Astrocyte of the cerebellum (primary cell): ENCODE data around the gene STOX2.

Experiments
- DNase-seq: peaks from one replicate; pipeline ENCODE4 v3.0.0-alpha.2; 2011; ENCODE audit warnings: low read depth
- H3K4me3 ChIP-seq: 2 replicates; pipeline ENCODE4 v1.5.1; 2011; ENCODE audit warnings: mild to moderate bottlenecking, low read depth, low read length, moderate library complexity
- in situ Hi-C: cut with HindIII; loops from 2 replicates; pipeline ENCODE4 v1.10.0; 2017; ENCODE audit warnings: low sequenced_read_pairs
- TF ChIP-seq, protein P1 (sequence below): IDR thresholded peaks from 2 replicates; pipeline ENCODE4 v1.5.1; 2012; ENCODE audit warnings: low read length, low read depth, moderate library complexity, mild to moderate bottlenecking; ENCODE audit errors: missing control alignments

Gene STOX2

DNA sequence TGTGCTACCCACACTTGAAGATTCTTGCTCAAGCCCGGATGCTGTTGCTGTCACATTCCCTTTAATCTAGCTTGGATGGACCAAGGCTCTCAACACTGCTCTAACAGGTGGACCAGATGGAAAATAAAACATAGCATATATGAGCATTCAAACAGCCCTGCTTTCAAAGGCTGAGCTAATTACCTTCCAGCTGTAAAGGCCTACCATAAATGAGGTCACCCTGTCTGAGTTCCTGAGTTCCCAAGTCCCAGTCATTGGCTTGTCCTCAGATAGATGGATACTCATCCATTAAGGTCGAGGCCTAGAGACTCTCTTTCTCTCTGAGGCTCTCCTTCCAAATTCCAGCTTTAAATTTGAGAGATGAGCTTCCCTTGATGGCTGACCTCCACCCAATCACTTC, 147.5 kb downstream of the STOX2 start:
- TF ChIP-seq, protein P1, sequence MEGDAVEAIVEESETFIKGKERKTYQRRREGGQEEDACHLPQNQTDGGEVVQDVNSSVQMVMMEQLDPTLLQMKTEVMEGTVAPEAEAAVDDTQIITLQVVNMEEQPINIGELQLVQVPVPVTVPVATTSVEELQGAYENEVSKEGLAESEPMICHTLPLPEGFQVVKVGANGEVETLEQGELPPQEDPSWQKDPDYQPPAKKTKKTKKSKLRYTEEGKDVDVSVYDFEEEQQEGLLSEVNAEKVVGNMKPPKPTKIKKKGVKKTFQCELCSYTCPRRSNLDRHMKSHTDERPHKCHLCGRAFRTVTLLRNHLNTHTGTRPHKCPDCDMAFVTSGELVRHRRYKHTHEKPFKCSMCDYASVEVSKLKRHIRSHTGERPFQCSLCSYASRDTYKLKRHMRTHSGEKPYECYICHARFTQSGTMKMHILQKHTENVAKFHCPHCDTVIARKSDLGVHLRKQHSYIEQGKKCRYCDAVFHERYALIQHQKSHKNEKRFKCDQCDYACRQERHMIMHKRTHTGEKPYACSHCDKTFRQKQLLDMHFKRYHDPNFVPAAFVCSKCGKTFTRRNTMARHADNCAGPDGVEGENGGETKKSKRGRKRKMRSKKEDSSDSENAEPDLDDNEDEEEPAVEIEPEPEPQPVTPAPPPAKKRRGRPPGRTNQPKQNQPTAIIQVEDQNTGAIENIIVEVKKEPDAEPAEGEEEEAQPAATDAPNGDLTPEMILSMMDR = no peak
- no peak for DNase-seq
- H3K4me3 ChIP-seq = no peak overlapping the region
- in situ Hi-C loops = no loop called here

DNA sequence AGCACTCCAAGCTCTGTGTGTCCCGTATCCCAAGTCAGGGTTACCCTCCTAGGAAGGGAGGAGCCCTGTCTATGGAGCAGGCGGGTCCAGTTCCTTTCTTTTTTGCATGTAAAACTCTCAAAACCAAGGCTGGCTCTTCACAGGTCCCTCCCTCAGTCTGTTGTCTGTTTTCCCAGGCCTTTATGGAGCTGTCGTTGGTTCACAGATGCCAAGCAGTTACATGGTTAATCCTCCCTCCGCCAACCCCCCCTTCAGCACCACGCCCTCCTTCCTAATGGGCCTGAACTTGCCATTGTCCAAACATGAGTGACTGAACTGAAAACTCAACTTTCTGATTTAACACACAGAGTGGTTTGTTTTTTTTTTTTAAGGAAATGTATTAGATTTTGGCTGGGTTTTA, 148.3 kb downstream of the STOX2 start:
- TF ChIP-seq, protein P1 = no peak
- in situ Hi-C loops = no loop called here
- DNase-seq = no peak
- H3K4me3 ChIP-seq = no peak overlapping the region

DNA sequence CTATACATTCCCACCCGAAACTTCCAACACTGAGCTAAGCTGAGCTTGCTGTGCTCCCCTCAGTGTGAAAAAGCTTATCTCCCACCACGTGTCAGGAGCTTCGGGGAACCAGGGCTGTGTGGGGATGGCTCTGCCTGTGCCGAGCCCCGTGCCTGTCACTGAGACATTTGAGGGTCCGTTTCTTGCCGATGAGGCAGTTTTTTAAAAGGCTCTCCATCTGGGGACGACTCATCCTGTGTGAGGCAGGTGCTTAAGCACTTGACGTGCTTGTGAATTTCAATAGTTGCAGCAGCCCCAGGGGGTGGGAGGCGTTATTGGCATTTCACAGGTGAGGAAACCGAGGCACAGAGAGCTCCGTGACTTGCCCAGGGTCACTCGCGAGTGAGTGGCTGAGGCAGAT, 151.8 kb downstream of the STOX2 start:
- H3K4me3 ChIP-seq = no peak overlapping the region
- TF ChIP-seq, protein P1 = no peak
- no peak for DNase-seq
- in situ Hi-C loops = no loop called here

DNA sequence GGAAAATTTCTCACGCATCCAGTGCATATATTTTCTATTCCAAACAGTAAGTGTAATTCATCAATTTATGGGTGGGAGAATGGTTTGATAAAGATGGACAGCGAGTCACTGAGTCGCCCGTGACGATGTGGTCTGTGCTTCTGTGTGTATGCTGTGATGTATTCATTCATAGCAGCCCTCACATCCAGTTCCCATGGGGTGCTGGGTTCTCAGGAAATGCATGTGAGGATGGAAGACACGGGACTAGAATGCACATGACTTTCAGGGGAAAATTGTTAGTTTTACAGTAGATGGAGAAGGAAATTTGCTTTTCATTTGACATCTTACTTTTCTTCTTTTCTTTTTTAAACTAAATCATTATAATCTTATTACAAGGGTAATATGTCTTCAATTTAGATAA, 152.9 kb downstream of the STOX2 start:
- TF ChIP-seq, protein P1 = no peak
- in situ Hi-C loops = no loop called here
- no peak for DNase-seq
- no peak overlapping the region for H3K4me3 ChIP-seq

DNA sequence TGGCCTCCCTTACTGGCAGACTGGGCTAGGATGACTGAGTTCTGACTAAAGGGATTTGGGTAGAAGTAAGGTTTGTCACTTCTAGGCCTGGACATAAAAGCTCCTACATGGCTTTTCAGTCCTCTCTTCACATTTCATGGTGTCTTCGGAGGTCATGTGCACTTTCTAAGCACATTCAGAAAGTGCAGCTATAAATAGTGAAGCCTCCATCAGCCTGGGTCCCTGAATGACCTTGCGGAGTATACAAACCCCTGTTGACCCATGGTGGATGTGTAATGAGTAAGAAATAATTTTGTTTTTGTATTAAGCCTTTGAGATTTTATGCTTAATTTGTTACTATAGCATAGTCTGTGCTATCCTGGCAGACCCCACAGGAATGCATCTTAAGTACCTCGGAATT, 154.0 kb downstream of the STOX2 start:
- H3K4me3 ChIP-seq = no peak overlapping the region
- in situ Hi-C loops = no loop called here
- TF ChIP-seq, protein P1 = no peak
- no peak for DNase-seq

DNA sequence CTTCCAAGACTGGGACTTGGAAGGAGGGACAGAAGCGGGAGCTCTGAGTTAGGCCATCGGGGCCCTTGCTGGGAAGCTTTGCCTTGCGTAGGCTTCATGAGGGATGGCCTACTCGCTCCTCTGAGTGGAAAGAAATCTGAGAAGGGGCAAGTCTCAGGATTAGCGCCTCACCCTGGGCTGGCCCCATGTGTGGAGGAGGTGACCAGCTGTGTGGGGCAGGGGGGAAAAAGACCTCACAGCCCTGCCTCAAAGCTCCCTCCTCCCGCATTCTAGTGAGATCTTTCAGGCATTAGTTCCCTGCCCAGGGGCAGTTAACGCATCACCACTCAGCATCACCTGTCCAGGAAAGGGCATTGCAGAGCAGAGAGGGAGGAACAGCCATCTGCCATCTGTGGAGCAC, 156.5 kb downstream of the STOX2 start:
- in situ Hi-C loops = no loop called here
- TF ChIP-seq, protein P1 = no peak
- DNase-seq = no peak
- H3K4me3 ChIP-seq = no peak overlapping the region

DNA sequence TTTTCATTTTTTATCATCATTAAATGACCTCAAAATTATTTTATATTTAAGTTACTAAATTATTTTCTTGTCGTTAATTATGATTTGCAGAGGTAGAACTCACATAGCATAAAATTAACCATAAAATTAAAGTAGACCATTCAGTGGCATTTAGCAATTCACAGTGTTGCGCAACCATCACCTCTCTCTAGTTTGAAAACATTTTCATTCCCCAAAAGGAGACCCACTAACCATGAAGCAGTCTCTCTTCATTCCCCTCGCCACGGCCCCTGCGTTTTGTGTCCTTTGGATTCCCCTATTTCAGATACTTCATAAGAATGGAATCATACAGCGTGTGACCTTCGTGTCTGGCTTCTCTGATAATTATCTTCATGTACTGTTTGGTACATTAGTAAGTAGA, 157.7 kb downstream of the STOX2 start:
- no peak for DNase-seq
- TF ChIP-seq, protein P1 = no peak
- in situ Hi-C loops = no loop called here
- H3K4me3 ChIP-seq = no peak overlapping the region
